ENCODE results near the gene CNTN4. TPM values are rescaled to one million over a fixed set of nuclear protein-coding genes. Genes with fewer than 3 reads are reported as not detected.

The CNTN4 gene
- polyA plus RNA-seq, 1 donor (not counting 4 experiments of a cell fraction or from before 2014, with no cell fraction given): not detected

- DNase-seq (ENCODE audit: low read depth, low spot score) (no peak), FAIRE-seq (no peak)
- no peaks in the 10 kb centered on the region for H3K27me3 ChIP-seq (ENCODE audit: control insufficient read depth, extremely low read depth, insufficient read depth, low read length)
- no peak overlapping the region for H3K9ac ChIP-seq (ENCODE audit: control insufficient read depth, extremely low read depth, insufficient read depth, low read length)
- H3K4me3 ChIP-seq (ENCODE audit: control insufficient read depth in 2 of 3, extremely low read depth in 1 of 3, insufficient read depth in 2 of 3, low read depth in 1 of 3, low read length in 3 of 3): no peak overlapping the region
- H3K9me1 ChIP-seq (ENCODE audit: control insufficient read depth, extremely low read depth, insufficient read depth, low read length): no peaks in the 10 kb centered on the region
- no peaks in the 10 kb centered on the region for H3K9me3 ChIP-seq (ENCODE audit: control insufficient read depth, low read depth, low read length)
- no peak for TF ChIP-seq CTCF (optimal IDR thresholded peaks at IDR 0.05 in 1 of 3, IDR thresholded peaks at IDR 0.05 in 1 of 3, conservative IDR thresholded peaks at IDR 0.05 in 1 of 3; ENCODE audit: extremely low read depth in 1 of 3, insufficient read depth in 2 of 3, low read length in 3 of 3)
- TF ChIP-seq EZH2 (IDR thresholded peaks at IDR 0.05; ENCODE audit: low read length): no peak
- no peak overlapping the region for H3K27ac ChIP-seq (ENCODE audit: control insufficient read depth, insufficient read depth, low read length)
- dilution Hi-C loops (cut with MboI; ENCODE audit: extremely low pct_ligation_motif_present, low sequenced_read_pairs): no loop called here
- H4K20me1 ChIP-seq (ENCODE audit: control insufficient read depth, extremely low read depth, insufficient read depth, low read length): no peaks in the 10 kb centered on the region
- H3K36me3 ChIP-seq (ENCODE audit: control insufficient read depth in 2 of 2, extremely low read depth in 1 of 2, insufficient read depth in 2 of 2, low read length in 2 of 2): no peaks in the 10 kb centered on the region
- H3K4me2 ChIP-seq (ENCODE audit: control insufficient read depth, extremely low read depth, insufficient read depth, low read depth, low read length): no peak overlapping the region
- no peaks in the 10 kb centered on the region for H3K4me1 ChIP-seq (ENCODE audit: control insufficient read depth, extremely low read depth, insufficient read depth, low read length)
- no peak overlapping the region for H2AFZ ChIP-seq (ENCODE audit: control insufficient read depth, low read length)
- no peaks in the 10 kb centered on the region for H3K79me2 ChIP-seq (ENCODE audit: control insufficient read depth, insufficient read depth, low read length)
These were observed 969.8 kb downstream of the CNTN4 start for GRCh38 chr3:3068358-3068881.

GRCh38 chr3:3069723-3070122 is 971.1 kb downstream of the CNTN4 start:
- Histone ChIP-seq H3K27me3 (ENCODE audit: control insufficient read depth, extremely low read depth, insufficient read depth, low read length) (no peaks in the 10 kb centered on the region), H3K9ac (ENCODE audit: control insufficient read depth, extremely low read depth, insufficient read depth, low read length) (no peak overlapping the region), H3K27ac (ENCODE audit: control insufficient read depth, insufficient read depth, low read length) (no peak overlapping the region), H3K4me3 (ENCODE audit: control insufficient read depth in 2 of 3, extremely low read depth in 1 of 3, insufficient read depth in 2 of 3, low read depth in 1 of 3, low read length in 3 of 3) (no peak overlapping the region), H3K9me3 (ENCODE audit: control insufficient read depth, low read depth, low read length) (no peaks in the 10 kb centered on the region), H3K9me1 (ENCODE audit: control insufficient read depth, extremely low read depth, insufficient read depth, low read length) (no peaks in the 10 kb centered on the region), H3K36me3 (ENCODE audit: control insufficient read depth in 2 of 2, extremely low read depth in 1 of 2, insufficient read depth in 2 of 2, low read length in 2 of 2) (no peaks in the 10 kb centered on the region), H3K4me2 (ENCODE audit: control insufficient read depth, extremely low read depth, insufficient read depth, low read depth, low read length) (no peak overlapping the region), H4K20me1 (ENCODE audit: control insufficient read depth, extremely low read depth, insufficient read depth, low read length) (no peaks in the 10 kb centered on the region), H3K79me2 (ENCODE audit: control insufficient read depth, insufficient read depth, low read length) (no peaks in the 10 kb centered on the region), H2AFZ (ENCODE audit: control insufficient read depth, low read length) (no peak overlapping the region), H3K4me1 (ENCODE audit: control insufficient read depth, extremely low read depth, insufficient read depth, low read length) (no peaks in the 10 kb centered on the region)
- DNase-seq (ENCODE audit: low read depth, low spot score) (no peak), FAIRE-seq (no peak)
- TF ChIP-seq CTCF (optimal IDR thresholded peaks at IDR 0.05 in 1 of 3, IDR thresholded peaks at IDR 0.05 in 1 of 3, conservative IDR thresholded peaks at IDR 0.05 in 1 of 3; ENCODE audit: extremely low read depth in 1 of 3, insufficient read depth in 2 of 3, low read length in 3 of 3) (no peak), EZH2 (IDR thresholded peaks at IDR 0.05; ENCODE audit: low read length) (no peak)
- dilution Hi-C loops (cut with MboI; ENCODE audit: extremely low pct_ligation_motif_present, low sequenced_read_pairs): no loop called here

Data from keratinocyte (primary cell).